Mesenchymal stem cell (in vitro differentiated cells and primary cell): Measurements from ENCODE around the gene OR8D1.
A peak's percentile ranks its signal among the peaks of the same experiment; 100 is the strongest.

Experiments
- DNase-seq: peaks from one replicate; pipeline ENCODE4 v3.0.0-alpha.2; 2013
- H2AFZ ChIP-seq: one replicate; pipeline ENCODE4 v1.6.1; 2013; ENCODE audit warnings: low read depth, mild to moderate bottlenecking, control low read depth, inconsistent platforms, low read length, moderate library complexity
- H2AK5ac ChIP-seq: 2 replicates; pipeline ENCODE4 v1.6.1; 2013; ENCODE audit warnings: low read length, moderate library complexity, mild to moderate bottlenecking, inconsistent platforms; ENCODE audit not compliant: severe bottlenecking
- H2BK120ac ChIP-seq: one replicate; pipeline ENCODE4 v1.6.1; 2013; ENCODE audit warnings: low read depth, mild to moderate bottlenecking, inconsistent platforms, low read length, moderate library complexity
- H2BK12ac ChIP-seq, 2 experiments: one replicate each; pipeline ENCODE4 v1.6.1; 2013; ENCODE audit warnings: inconsistent platforms in 2 of 2, low read length in 2 of 2, mild to moderate bottlenecking in 2 of 2, moderate library complexity in 2 of 2, control low read depth in 1 of 2
- H2BK15ac ChIP-seq: one replicate; pipeline ENCODE4 v1.6.1; 2013; ENCODE audit warnings: mild to moderate bottlenecking, low read depth, inconsistent platforms; ENCODE audit not compliant: poor library complexity, severe bottlenecking
- H2BK5ac ChIP-seq: 2 replicates; pipeline ENCODE4 v1.6.1; 2013; ENCODE audit warnings: low read depth, mild to moderate bottlenecking, low read length, control low read depth, inconsistent platforms; ENCODE audit not compliant: poor library complexity, severe bottlenecking
- H3K14ac ChIP-seq, 2 experiments: one replicate each; pipeline ENCODE4 v1.6.1; 2013; ENCODE audit warnings: inconsistent platforms in 2 of 2, low read length in 2 of 2, control low read depth in 1 of 2, mild to moderate bottlenecking in 1 of 2, moderate library complexity in 1 of 2
- H3K18ac ChIP-seq, 2 experiments: one replicate each; pipeline ENCODE4 v1.6.1; 2013; ENCODE audit warnings: inconsistent platforms in 2 of 2, low read length in 2 of 2, control low read depth in 1 of 2, low read depth in 1 of 2, mild to moderate bottlenecking in 1 of 2
- H3K23ac ChIP-seq, 2 experiments: one replicate each; pipeline ENCODE4 v1.6.1; 2013; ENCODE audit warnings: inconsistent platforms in 2 of 2, low read length in 2 of 2, mild to moderate bottlenecking in 2 of 2, moderate library complexity in 2 of 2, control low read depth in 1 of 2
- H3K27ac ChIP-seq: 2 replicates; pipeline ENCODE4 v1.5.1; 2013; ENCODE audit warnings: mild to moderate bottlenecking, moderate library complexity, low read length, control low read depth, inconsistent platforms; ENCODE audit not compliant: poor library complexity, severe bottlenecking
- H3K27me3 ChIP-seq, 2 experiments: 2 replicates each; pipeline versions ENCODE4 v1.6.1 to v1.7.0; 2013; ENCODE audit warnings: low read length in 2 of 2, mild to moderate bottlenecking in 2 of 2, moderate library complexity in 2 of 2, control low read depth in 1 of 2, inconsistent platforms in 1 of 2; ENCODE audit not compliant: control insufficient read depth in 1 of 2, insufficient read depth in 1 of 2
- H3K36me3 ChIP-seq, 2 experiments: 2 replicates each; pipeline versions ENCODE4 v1.6.1 to v1.7.0; 2013; ENCODE audit warnings: low read length in 2 of 2, control low read depth in 1 of 2, inconsistent platforms in 1 of 2, low read depth in 1 of 2, mild to moderate bottlenecking in 1 of 2; ENCODE audit not compliant: insufficient read depth in 2 of 2, control insufficient read depth in 1 of 2
- H3K4ac ChIP-seq, 2 experiments: one replicate each; pipeline ENCODE4 v1.6.1; 2013; ENCODE audit warnings: inconsistent platforms in 2 of 2, low read length in 2 of 2, mild to moderate bottlenecking in 2 of 2, moderate library complexity in 2 of 2, control low read depth in 1 of 2, low read depth in 1 of 2
- H3K4me1 ChIP-seq: 2 replicates; pipeline ENCODE4 v1.6.1; 2013; ENCODE audit warnings: low read depth, low read length, control low read depth; ENCODE audit not compliant: control insufficient read depth, insufficient read depth
- H3K4me2 ChIP-seq: 2 replicates; pipeline ENCODE4 v1.6.1; 2013; ENCODE audit warnings: low read length, mild to moderate bottlenecking, inconsistent platforms; ENCODE audit not compliant: poor library complexity, severe bottlenecking
- H3K4me3 ChIP-seq, 2 experiments: 2 replicates each; pipeline versions ENCODE4 v1.5.1 to v1.7.0; 2013; ENCODE audit warnings: low read length in 2 of 2, mild to moderate bottlenecking in 2 of 2, control low read depth in 1 of 2, low read depth in 1 of 2; ENCODE audit not compliant: insufficient read depth in 1 of 2
- H3K79me1 ChIP-seq: replicated peaks from 2 replicates; pipeline ENCODE4 v1.6.1; 2013; ENCODE audit warnings: mild to moderate bottlenecking, control low read depth, low read length, inconsistent platforms; ENCODE audit not compliant: poor library complexity, severe bottlenecking
- H3K9ac ChIP-seq: 2 replicates; pipeline ENCODE4 v1.7.0; 2013; ENCODE audit warnings: mild to moderate bottlenecking, low read length, moderate library complexity
- H3K9me3 ChIP-seq: 2 replicates; pipeline ENCODE4 v1.7.0; 2013; ENCODE audit warnings: mild to moderate bottlenecking, low read length; ENCODE audit not compliant: control insufficient read depth
- H4K8ac ChIP-seq: one replicate; pipeline ENCODE4 v1.6.1; 2013; ENCODE audit warnings: inconsistent platforms, mild to moderate bottlenecking, low read length, moderate library complexity
- H4K91ac ChIP-seq: one replicate; pipeline ENCODE4 v1.6.1; 2013; ENCODE audit warnings: mild to moderate bottlenecking, low read length, inconsistent platforms
- WGBS: methylation state at CpG from one replicate; pipeline ENCODE4 v1.1.7; 2013; ENCODE audit warnings: mixed read lengths; 5-methylcytosine and 5-hydroxymethylcytosine counted together

OR8D1 gene

GRCh38 chr11:124313131-124313530, 618 bp downstream of the OR8D1 start:
- no peak overlapping the region for H4K8ac ChIP-seq
- WGBS = 93% methylated on average over 4 of the region's 4 CpGs
- H2AFZ ChIP-seq = no peak overlapping the region
- no peaks in the 10 kb centered on the region for H3K36me3 ChIP-seq
- no peak overlapping the region for H3K4me2 ChIP-seq
- H2BK15ac ChIP-seq = no peak overlapping the region
- H2AK5ac ChIP-seq = no peak overlapping the region
- H3K4me1 ChIP-seq = no peaks in the 10 kb centered on the region
- DNase-seq = no peak
- no peak overlapping the region for H3K4me3 ChIP-seq
- H3K27me3 ChIP-seq = no peaks in the 10 kb centered on the region
- H4K91ac ChIP-seq = no peak overlapping the region
- no peak overlapping the region for H3K4ac ChIP-seq
- no peak overlapping the region for H3K23ac ChIP-seq
- H2BK120ac ChIP-seq = no peak overlapping the region
- no peak overlapping the region for H2BK5ac ChIP-seq
- H3K18ac ChIP-seq = no peak overlapping the region
- no peak overlapping the region for H3K9ac ChIP-seq
- no peak overlapping the region for H3K14ac ChIP-seq
- no peak overlapping the region for H2BK12ac ChIP-seq
- H3K79me1 ChIP-seq = no peaks in the 10 kb centered on the region
- H3K27ac ChIP-seq = no peak overlapping the region
- H3K9me3 ChIP-seq = no peaks in the 10 kb centered on the region

GRCh38 chr11:124311670-124312069, 2.1 kb downstream of the OR8D1 start:
- DNase-seq = no peak
- no peak overlapping the region for H3K4ac ChIP-seq
- no peaks in the 10 kb centered on the region for H3K79me1 ChIP-seq
- H4K91ac ChIP-seq = no peak overlapping the region
- no peak overlapping the region for H3K23ac ChIP-seq
- no peak overlapping the region for H4K8ac ChIP-seq
- no peaks in the 10 kb centered on the region for H3K36me3 ChIP-seq
- H2BK15ac ChIP-seq = no peak overlapping the region
- H3K4me1 ChIP-seq = no peaks in the 10 kb centered on the region
- H3K27ac ChIP-seq = no peak overlapping the region
- no peak overlapping the region for H2BK5ac ChIP-seq
- no peak overlapping the region for H2AK5ac ChIP-seq
- no peak overlapping the region for H3K4me2 ChIP-seq
- H3K4me3 ChIP-seq = no peak overlapping the region
- H3K27me3 ChIP-seq = no peaks in the 10 kb centered on the region
- H2BK12ac ChIP-seq = no peak overlapping the region
- no peak overlapping the region for H3K9ac ChIP-seq
- no peak overlapping the region for H2AFZ ChIP-seq
- H3K9me3 ChIP-seq = no peaks in the 10 kb centered on the region
- H3K14ac ChIP-seq = no peak overlapping the region
- H3K18ac ChIP-seq = no peak overlapping the region
- no peak overlapping the region for H2BK120ac ChIP-seq

DNA sequence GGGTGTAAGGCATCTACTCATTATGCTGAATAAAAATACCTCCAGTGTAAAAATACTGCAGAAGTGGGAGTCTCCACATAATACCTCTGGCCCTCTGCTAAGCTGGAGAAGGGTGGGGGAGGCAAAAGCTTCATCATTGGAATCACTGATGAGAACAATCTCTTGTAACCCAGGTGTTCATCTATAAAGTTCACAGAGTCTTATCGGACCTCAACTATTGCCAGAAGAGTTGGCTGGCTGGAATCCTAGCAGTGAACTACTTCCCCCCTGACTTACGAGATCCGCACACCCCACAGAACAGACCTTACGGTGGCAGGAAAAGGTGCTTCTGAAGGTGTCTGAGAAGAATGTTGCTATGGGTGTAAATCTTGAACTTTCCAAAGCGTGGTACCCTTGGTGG, 2.5 kb downstream of the OR8D1 start:
- H4K8ac ChIP-seq = no peak overlapping the region
- no peak overlapping the region for H2BK12ac ChIP-seq
- no peak overlapping the region for H3K4me2 ChIP-seq
- no peak overlapping the region for H2AFZ ChIP-seq
- H2AK5ac ChIP-seq = no peak overlapping the region
- no peak overlapping the region for H3K4ac ChIP-seq
- no peak overlapping the region for H3K14ac ChIP-seq
- DNase-seq = no peak
- H4K91ac ChIP-seq = no peak overlapping the region
- no peak overlapping the region for H3K18ac ChIP-seq
- no peak overlapping the region for H3K4me3 ChIP-seq
- no peak overlapping the region for H3K9ac ChIP-seq
- no peaks in the 10 kb centered on the region for H3K79me1 ChIP-seq
- H3K9me3 ChIP-seq = no peaks in the 10 kb centered on the region
- no peak overlapping the region for H2BK5ac ChIP-seq
- no peak overlapping the region for H2BK15ac ChIP-seq
- H3K27me3 ChIP-seq = no peaks in the 10 kb centered on the region
- no peak overlapping the region for H3K23ac ChIP-seq
- no peak overlapping the region for H3K27ac ChIP-seq
- WGBS = 97% methylated on average over 5 of the region's 5 CpGs
- H3K4me1 ChIP-seq = no peaks in the 10 kb centered on the region
- H3K36me3 ChIP-seq = no peaks in the 10 kb centered on the region
- H2BK120ac ChIP-seq = no peak overlapping the region

- H3K4me1 ChIP-seq = no peaks in the 10 kb centered on the region
- H2BK5ac ChIP-seq = no peak overlapping the region
Measured at GRCh38 chr11:124310721-124311120, 3.0 kb downstream of the OR8D1 start.

More at GRCh38 chr11:124310721-124311120, 3.0 kb downstream of the OR8D1 start:
- Histone ChIP-seq H3K23ac (no peak overlapping the region), H4K8ac (peak overlapping the region; percentile 63), H3K14ac (no peak overlapping the region), H3K27ac (no peak overlapping the region), H3K27me3 (no peaks in the 10 kb centered on the region), H2AFZ (no peak overlapping the region), H3K4ac (no peak overlapping the region), H2BK15ac (no peak overlapping the region), H2BK12ac (no peak overlapping the region), H3K4me2 (no peak overlapping the region), H4K91ac (no peak overlapping the region), H3K9me3 (no peaks in the 10 kb centered on the region), H2AK5ac (no peak overlapping the region), H2BK120ac (no peak overlapping the region), H3K36me3 (no peaks in the 10 kb centered on the region), H3K4me3 (no peak overlapping the region), H3K18ac (peak overlapping the region in 1 of 2 experiments; percentile 46), H3K9ac (no peak overlapping the region), H3K79me1 (no peaks in the 10 kb centered on the region)
- DNase-seq = no peak
